ENCODE results near the gene FOXP3.

DNA sequence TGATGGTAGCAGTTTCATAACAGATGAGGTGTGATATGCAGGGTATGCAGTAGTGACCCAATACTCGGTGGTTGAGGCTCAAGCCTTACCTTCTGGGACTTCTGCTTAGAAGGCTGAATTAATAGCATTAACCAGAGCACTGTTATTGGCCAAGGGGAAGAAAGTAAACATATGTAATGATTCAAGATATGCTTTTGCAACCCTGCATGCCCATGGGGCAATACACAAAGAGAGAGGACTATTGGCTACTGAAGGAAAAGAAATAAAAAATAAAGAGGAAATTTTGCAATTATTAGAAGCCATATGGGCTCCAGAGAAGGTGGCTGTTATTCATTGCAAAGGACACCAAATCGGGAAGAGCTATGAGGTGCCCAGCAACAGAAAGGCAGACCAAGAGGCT, 47.7 kb upstream of the FOXP3 start:
- TF ChIP-seq, protein P1, sequence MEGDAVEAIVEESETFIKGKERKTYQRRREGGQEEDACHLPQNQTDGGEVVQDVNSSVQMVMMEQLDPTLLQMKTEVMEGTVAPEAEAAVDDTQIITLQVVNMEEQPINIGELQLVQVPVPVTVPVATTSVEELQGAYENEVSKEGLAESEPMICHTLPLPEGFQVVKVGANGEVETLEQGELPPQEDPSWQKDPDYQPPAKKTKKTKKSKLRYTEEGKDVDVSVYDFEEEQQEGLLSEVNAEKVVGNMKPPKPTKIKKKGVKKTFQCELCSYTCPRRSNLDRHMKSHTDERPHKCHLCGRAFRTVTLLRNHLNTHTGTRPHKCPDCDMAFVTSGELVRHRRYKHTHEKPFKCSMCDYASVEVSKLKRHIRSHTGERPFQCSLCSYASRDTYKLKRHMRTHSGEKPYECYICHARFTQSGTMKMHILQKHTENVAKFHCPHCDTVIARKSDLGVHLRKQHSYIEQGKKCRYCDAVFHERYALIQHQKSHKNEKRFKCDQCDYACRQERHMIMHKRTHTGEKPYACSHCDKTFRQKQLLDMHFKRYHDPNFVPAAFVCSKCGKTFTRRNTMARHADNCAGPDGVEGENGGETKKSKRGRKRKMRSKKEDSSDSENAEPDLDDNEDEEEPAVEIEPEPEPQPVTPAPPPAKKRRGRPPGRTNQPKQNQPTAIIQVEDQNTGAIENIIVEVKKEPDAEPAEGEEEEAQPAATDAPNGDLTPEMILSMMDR (conservative IDR thresholded peaks at IDR 0.05; ENCODE audit: low read depth, low read length), result no peak
- TF ChIP-seq BHLHE40 (IDR thresholded peaks at IDR 0.05; ENCODE audit: low read depth, low read length) (no peak), RAD21 (IDR thresholded peaks at IDR 0.05; ENCODE audit: low read length) (no peak), POLR2A (IDR thresholded peaks at IDR 0.05; ENCODE audit: low read depth, low read length) (no peak), CEBPB (IDR thresholded peaks at IDR 0.05; ENCODE audit: low read depth, low read length) (no peak), USF2 (IDR thresholded peaks at IDR 0.05; ENCODE audit: low read depth, low read length) (no peak), ELK1 (IDR thresholded peaks at IDR 0.05; ENCODE audit: borderline replicate concordance, low read depth, low read length) (no peak)
